Neural cell (in vitro differentiated cells): ENCODE results near the gene LKAAEAR1. TPM values are rescaled to one million over a fixed set of nuclear protein-coding genes. Genes with fewer than 3 reads are reported as not detected.

ENCODE experiments used
- H2AFZ ChIP-seq: fragments of 200-600, 300-800 bp; sonication (generic), shearing (Covaris generic); 2 replicates; pipeline ENCODE4 v1.6.0; 2014; ENCODE audit warnings: low read depth, mild to moderate bottlenecking, antibody characterized with exemption, low read length, moderate library complexity
- H3F3A ChIP-seq: fragments of 200-600 bp; shearing (Covaris generic); 2 replicates; pipeline ENCODE4 v1.6.1; 2016; ENCODE audit warnings: mild to moderate bottlenecking, moderate library complexity, mixed read lengths, antibody characterized with exemption, low read length; ENCODE audit not compliant: insufficient read depth, poor library complexity, severe bottlenecking
- H3K27ac ChIP-seq: fragments of 200-600, 300-800 bp; sonication (generic), shearing (Covaris generic); 2 replicates; pipeline ENCODE4 v1.5.1; 2014; ENCODE audit warnings: mild to moderate bottlenecking, low read length, moderate library complexity
- H3K27me3 ChIP-seq: fragments of 300-800, 200-600 bp; sonication (generic), shearing (Covaris generic); 2 replicates; pipeline ENCODE4 v1.6.0; 2014; ENCODE audit warnings: mild to moderate bottlenecking, low read depth, low read length, moderate library complexity; ENCODE audit not compliant: insufficient read depth
- H3K36me3 ChIP-seq: fragments of 300-800, 200-600 bp; sonication (generic), shearing (Covaris generic); 2 replicates; pipeline ENCODE4 v1.5.1; 2014; ENCODE audit warnings: mild to moderate bottlenecking, antibody characterized with exemption, low read length, moderate library complexity; ENCODE audit not compliant: insufficient read depth
- H3K4me2 ChIP-seq: fragments of 300-800, 200-600 bp; sonication (generic), shearing (Covaris generic); 2 replicates; pipeline ENCODE4 v1.6.0; 2014; ENCODE audit warnings: mild to moderate bottlenecking, low read length
- H3K4me3 ChIP-seq: fragments of 300-800, 200-600 bp; sonication (generic), shearing (Covaris generic); 2 replicates; pipeline ENCODE4 v1.5.1; 2014; ENCODE audit warnings: mild to moderate bottlenecking, low read length, moderate library complexity
- H3K79me2 ChIP-seq: fragments of 200-600 bp; shearing (Covaris generic); replicated peaks from 2 replicates; pipeline ENCODE4 v1.6.0; 2014; ENCODE audit warnings: mild to moderate bottlenecking, low read length, moderate library complexity; ENCODE audit not compliant: insufficient read depth
- H3K9ac ChIP-seq: fragments of 300-800, 200-600 bp; sonication (generic), shearing (Covaris generic); 2 replicates; pipeline ENCODE4 v1.6.1; 2016; ENCODE audit warnings: mild to moderate bottlenecking, low read length, mixed read lengths
- H3K9me2 ChIP-seq: fragments of 200-600 bp; shearing (Covaris generic); 2 replicates; pipeline ENCODE4 v1.6.1; 2016; ENCODE audit warnings: mild to moderate bottlenecking, low read length, mixed read lengths; ENCODE audit not compliant: insufficient read depth
- H3K9me3 ChIP-seq: fragments of 200-600, 300-800 bp; sonication (generic), shearing (Covaris generic); 2 replicates; pipeline ENCODE4 v1.6.1; 2016; ENCODE audit warnings: mild to moderate bottlenecking, mixed run types, low read length, moderate library complexity, mixed read lengths
- H4K20me1 ChIP-seq: fragments of 200-600 bp; shearing (Covaris generic); 2 replicates; pipeline ENCODE4 v1.6.1; 2016; ENCODE audit warnings: mild to moderate bottlenecking, mixed run types; ENCODE audit not compliant: insufficient read depth
- EP300 ChIP-seq: fragments of 450-650 bp; conservative IDR thresholded peaks from 2 replicates; pipeline ENCODE4 v1.6.1; 2014; ENCODE audit warnings: antibody characterized with exemption, mild to moderate bottlenecking, moderate library complexity; ENCODE audit not compliant: poor library complexity, severe bottlenecking
- EZH2 ChIP-seq: fragments of 200-600, 300-800 bp; shearing (Covaris generic), sonication (generic); IDR thresholded peaks from 2 replicates; pipeline ENCODE4 v1.6.1; 2014; ENCODE audit warnings: antibody characterized with exemption, low read length, borderline replicate concordance, mild to moderate bottlenecking; ENCODE audit not compliant: insufficient read depth, poor library complexity, severe bottlenecking
- MXI1 ChIP-seq: fragments of 450-650 bp; conservative IDR thresholded peaks from 2 replicates; pipeline ENCODE4 v1.6.1; 2014; ENCODE audit warnings: antibody characterized with exemption, mild to moderate bottlenecking; ENCODE audit not compliant: poor library complexity, severe bottlenecking
- POLR2AphosphoS5 ChIP-seq: IDR thresholded peaks from 2 replicates; pipeline ENCODE4 v1.6.1; 2012
- RAD21 ChIP-seq: fragments of 450-650 bp; conservative IDR thresholded peaks from 2 replicates; pipeline ENCODE4 v1.6.1; 2014; ENCODE audit warnings: antibody characterized with exemption, mild to moderate bottlenecking, moderate library complexity
- SMC3 ChIP-seq: fragments of 450-650 bp; conservative IDR thresholded peaks from 2 replicates; pipeline ENCODE4 v1.6.1; 2014; ENCODE audit warnings: antibody characterized with exemption, mild to moderate bottlenecking, moderate library complexity; ENCODE audit not compliant: poor library complexity
- TAF1 ChIP-seq: IDR thresholded peaks from 2 replicates; pipeline ENCODE4 v1.6.1; 2012; ENCODE audit warnings: low read depth
- polyA plus RNA-seq: library from polyadenylated mRNA; depleted of rRNA; stranded (reverse); fragments of >200 nt; gene quantifications from 2 replicates; pipeline ENCODE4 v1.2.3, GENCODE V29; 2014
- TF ChIP-seq, protein P1 (sequence below): fragments of 450-650 bp; IDR thresholded peaks from 2 replicates; pipeline ENCODE4 v1.5.1; 2014; ENCODE audit warnings: antibody characterized with exemption, mild to moderate bottlenecking, moderate library complexity; ENCODE audit not compliant: poor library complexity, severe bottlenecking
- TF ChIP-seq, protein P2 (sequence below): IDR thresholded peaks from 2 replicates; pipeline ENCODE4 v1.6.1; 2012; ENCODE audit warnings: borderline replicate concordance

Gene LKAAEAR1
- polyA plus RNA-seq, 1 donor from 2014 or later = 9.3 TPM

DNA sequence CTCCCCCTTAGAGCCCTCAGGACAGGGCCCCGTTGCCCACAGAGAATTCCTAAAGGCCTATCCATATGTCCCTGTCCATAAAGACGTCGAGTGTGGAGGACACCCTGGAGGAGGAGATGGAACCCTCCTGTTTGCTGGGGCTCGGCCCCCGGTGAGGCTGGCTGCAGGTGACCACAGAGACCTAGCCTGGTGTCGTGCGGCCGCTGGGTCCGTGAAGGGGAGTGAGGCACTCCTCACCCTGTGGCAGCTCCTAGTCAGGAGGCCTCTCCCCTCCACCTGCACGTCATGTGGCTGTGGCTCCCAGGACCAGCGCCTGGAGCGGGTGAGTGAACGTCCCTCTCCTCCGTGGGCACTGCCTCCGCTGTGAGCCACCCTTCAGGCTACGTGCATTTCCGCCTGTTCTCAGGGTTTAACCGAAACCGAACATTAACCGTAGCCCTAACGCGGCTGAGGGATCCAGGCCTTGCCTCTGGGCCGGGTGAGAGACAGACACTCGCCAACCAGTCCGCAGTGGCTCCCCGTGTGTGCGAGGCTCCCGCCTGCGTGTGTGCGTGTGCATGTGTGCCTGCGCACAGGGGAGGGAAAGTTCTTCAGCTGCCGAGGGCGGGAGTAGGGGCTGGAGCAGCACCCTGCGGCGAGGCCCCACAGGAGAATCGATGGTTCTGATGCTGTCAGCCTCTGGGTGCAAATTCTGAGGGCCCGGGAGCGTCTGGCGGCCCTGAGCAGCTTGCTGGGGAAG is 27.1 kb downstream of the LKAAEAR1 start:
- no peak overlapping the region for H3K9ac ChIP-seq
- H3K4me2 ChIP-seq = no peak overlapping the region
- no peaks in the 10 kb centered on the region for H3K36me3 ChIP-seq
- no peaks in the 10 kb centered on the region for H3K9me3 ChIP-seq
- no peak overlapping the region for H3K4me3 ChIP-seq
- no peak overlapping the region for H3K27ac ChIP-seq
- no peaks in the 10 kb centered on the region for H3K79me2 ChIP-seq
- H3K9me2 ChIP-seq = no peaks in the 10 kb centered on the region
- no peaks in the 10 kb centered on the region for H4K20me1 ChIP-seq
- H2AFZ ChIP-seq = no peak overlapping the region
- no peaks in the 10 kb centered on the region for H3F3A ChIP-seq
- no peak for TF ChIP-seq RAD21
- H3K27me3 ChIP-seq = peaks cover 3% of the 10 kb centered on the region

DNA sequence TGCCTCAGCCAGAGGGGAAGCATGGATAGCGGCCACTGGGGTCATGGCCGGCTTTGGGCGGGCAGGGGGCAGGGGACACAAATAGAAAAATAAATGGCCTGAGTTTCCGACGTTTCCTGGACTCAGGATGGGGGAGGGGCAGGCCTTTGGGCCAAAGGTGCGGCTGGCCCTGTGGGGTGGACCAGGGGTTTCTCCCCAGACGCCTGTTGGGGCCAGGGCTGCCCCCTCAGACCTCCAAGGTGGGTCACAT is 27.6 kb downstream of the LKAAEAR1 start:
- Histone ChIP-seq H4K20me1 (no peaks in the 10 kb centered on the region), H3K36me3 (no peaks in the 10 kb centered on the region), H3K9ac (no peak overlapping the region), H3F3A (no peaks in the 10 kb centered on the region), H3K4me3 (no peak overlapping the region), H3K4me2 (no peak overlapping the region), H3K9me2 (no peaks in the 10 kb centered on the region), H3K79me2 (no peaks in the 10 kb centered on the region), H2AFZ (no peak overlapping the region), H3K9me3 (no peaks in the 10 kb centered on the region), H3K27me3 (peaks cover 8% of the 10 kb centered on the region), H3K27ac (no peak overlapping the region)
- TF ChIP-seq RAD21 (no peak), POLR2AphosphoS5 (no peak), TAF1 (no peak), MXI1 (no peak)
- TF ChIP-seq, protein P1, sequence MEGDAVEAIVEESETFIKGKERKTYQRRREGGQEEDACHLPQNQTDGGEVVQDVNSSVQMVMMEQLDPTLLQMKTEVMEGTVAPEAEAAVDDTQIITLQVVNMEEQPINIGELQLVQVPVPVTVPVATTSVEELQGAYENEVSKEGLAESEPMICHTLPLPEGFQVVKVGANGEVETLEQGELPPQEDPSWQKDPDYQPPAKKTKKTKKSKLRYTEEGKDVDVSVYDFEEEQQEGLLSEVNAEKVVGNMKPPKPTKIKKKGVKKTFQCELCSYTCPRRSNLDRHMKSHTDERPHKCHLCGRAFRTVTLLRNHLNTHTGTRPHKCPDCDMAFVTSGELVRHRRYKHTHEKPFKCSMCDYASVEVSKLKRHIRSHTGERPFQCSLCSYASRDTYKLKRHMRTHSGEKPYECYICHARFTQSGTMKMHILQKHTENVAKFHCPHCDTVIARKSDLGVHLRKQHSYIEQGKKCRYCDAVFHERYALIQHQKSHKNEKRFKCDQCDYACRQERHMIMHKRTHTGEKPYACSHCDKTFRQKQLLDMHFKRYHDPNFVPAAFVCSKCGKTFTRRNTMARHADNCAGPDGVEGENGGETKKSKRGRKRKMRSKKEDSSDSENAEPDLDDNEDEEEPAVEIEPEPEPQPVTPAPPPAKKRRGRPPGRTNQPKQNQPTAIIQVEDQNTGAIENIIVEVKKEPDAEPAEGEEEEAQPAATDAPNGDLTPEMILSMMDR = no peak
- TF ChIP-seq, protein P2, sequence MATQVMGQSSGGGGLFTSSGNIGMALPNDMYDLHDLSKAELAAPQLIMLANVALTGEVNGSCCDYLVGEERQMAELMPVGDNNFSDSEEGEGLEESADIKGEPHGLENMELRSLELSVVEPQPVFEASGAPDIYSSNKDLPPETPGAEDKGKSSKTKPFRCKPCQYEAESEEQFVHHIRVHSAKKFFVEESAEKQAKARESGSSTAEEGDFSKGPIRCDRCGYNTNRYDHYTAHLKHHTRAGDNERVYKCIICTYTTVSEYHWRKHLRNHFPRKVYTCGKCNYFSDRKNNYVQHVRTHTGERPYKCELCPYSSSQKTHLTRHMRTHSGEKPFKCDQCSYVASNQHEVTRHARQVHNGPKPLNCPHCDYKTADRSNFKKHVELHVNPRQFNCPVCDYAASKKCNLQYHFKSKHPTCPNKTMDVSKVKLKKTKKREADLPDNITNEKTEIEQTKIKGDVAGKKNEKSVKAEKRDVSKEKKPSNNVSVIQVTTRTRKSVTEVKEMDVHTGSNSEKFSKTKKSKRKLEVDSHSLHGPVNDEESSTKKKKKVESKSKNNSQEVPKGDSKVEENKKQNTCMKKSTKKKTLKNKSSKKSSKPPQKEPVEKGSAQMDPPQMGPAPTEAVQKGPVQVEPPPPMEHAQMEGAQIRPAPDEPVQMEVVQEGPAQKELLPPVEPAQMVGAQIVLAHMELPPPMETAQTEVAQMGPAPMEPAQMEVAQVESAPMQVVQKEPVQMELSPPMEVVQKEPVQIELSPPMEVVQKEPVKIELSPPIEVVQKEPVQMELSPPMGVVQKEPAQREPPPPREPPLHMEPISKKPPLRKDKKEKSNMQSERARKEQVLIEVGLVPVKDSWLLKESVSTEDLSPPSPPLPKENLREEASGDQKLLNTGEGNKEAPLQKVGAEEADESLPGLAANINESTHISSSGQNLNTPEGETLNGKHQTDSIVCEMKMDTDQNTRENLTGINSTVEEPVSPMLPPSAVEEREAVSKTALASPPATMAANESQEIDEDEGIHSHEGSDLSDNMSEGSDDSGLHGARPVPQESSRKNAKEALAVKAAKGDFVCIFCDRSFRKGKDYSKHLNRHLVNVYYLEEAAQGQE = no peak

DNA sequence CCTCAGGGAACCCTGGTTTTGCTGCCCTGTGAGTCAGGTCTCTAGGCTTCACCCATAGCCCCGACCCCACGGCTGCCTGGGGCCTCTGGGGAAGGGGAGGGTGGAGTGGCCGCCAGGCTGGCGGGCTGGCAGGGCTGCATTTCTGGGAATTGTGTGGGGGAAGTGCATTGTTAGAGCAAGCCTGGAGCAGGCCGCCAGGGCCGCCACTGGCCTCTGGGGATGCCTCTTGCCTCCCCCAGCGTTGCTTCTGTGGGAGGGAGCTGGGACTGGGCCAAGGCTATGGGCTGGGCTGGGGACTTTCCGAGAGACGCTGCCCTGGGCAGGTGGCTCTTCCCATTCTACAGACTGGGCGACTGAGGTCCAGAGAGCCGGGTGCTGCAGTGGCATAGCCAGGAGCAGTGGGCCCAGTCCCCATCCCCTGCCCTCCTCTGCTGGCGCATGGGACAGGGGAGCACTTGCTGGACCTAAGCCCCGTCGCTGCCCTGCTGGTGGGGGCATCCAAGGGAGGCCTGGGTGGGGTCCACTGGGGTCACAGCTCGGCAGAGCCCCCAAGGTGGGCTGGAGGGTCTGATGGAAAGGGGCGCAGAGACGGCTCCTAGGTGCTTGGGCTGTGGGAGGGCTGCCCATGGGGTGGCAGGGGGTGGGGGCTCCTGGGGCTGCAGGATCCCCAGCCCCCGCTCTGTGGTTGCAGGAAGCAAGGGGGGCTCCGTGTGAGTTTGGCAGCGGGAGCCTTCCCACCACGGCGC is 28.1 kb downstream of the LKAAEAR1 start:
- Histone ChIP-seq H3K27me3 (peaks cover 13% of the 10 kb centered on the region), H3K4me2 (no peak overlapping the region), H3K9me2 (no peaks in the 10 kb centered on the region), H3K79me2 (no peaks in the 10 kb centered on the region), H3K9ac (no peak overlapping the region), H4K20me1 (no peaks in the 10 kb centered on the region), H3F3A (no peaks in the 10 kb centered on the region), H3K9me3 (no peaks in the 10 kb centered on the region), H3K4me3 (no peak overlapping the region), H3K36me3 (no peaks in the 10 kb centered on the region), H2AFZ (no peak overlapping the region), H3K27ac (no peak overlapping the region)
- TF ChIP-seq EP300 (no peak), EZH2 (no peak), RAD21 (no peak), MXI1 (no peak), POLR2AphosphoS5 (no peak), SMC3 (no peak), TAF1 (no peak)
- TF ChIP-seq, protein P1 = no peak
- TF ChIP-seq, protein P2 = no peak
